H1 (cell line): ENCODE results near the gene MASTL. TPM values are rescaled to one million over a fixed set of nuclear protein-coding genes. Genes with fewer than 3 reads are reported as not detected.

ENCODE experiments used
- CTCF ChIA-PET: fragments of 300-600 bp; sonication (Branson Sonifier 250); formaldehyde crosslinking; loops from one replicate; lab custom pipeline; 2021; ENCODE audit not compliant: partially characterized antibody; lab: Charles Lee
- POLR2A ChIA-PET: fragments of 300-600 bp; sonication (Branson Sonifier 250); formaldehyde crosslinking; loops from one replicate; lab custom pipeline; 2021; ENCODE audit warnings: inconsistent platforms; ENCODE audit not compliant: partially characterized antibody; lab: Charles Lee
- DNase-seq, 2 experiments: peaks; one replicate each; pipeline versions ENCODE4 v3.0.0 to v3.0.0-alpha.2; 2010 to 2022; ENCODE audit warnings: low spot score in 2 of 2, low read depth in 1 of 2, mixed read lengths in 1 of 2
- FAIRE-seq: peaks from 2 replicates; lab custom pipeline; 2011; peaks lifted over from hg19 to GRCh38; lab: Jason Lieb, UNC
- H2AFZ ChIP-seq: 2 replicates; pipeline ENCODE4 v1.8.1; 2012; ENCODE audit warnings: low read length, inconsistent platforms
- H2AK5ac ChIP-seq: 2 replicates; pipeline ENCODE4 v1.6.1; 2013; ENCODE audit warnings: low read depth, low read length
- H2BK120ac ChIP-seq: replicated peaks from 2 replicates; pipeline ENCODE3; 2013; ENCODE audit warnings: low read depth, low read length, inconsistent platforms
- H2BK12ac ChIP-seq: 2 replicates; pipeline ENCODE4 v1.6.1; 2013; ENCODE audit warnings: low read depth, low read length
- H2BK15ac ChIP-seq: 2 replicates; pipeline ENCODE4 v1.6.1; 2013; ENCODE audit warnings: low read length
- H2BK20ac ChIP-seq: 2 replicates; pipeline ENCODE4 v1.6.1; 2013; ENCODE audit warnings: low read length
- H2BK5ac ChIP-seq: 2 replicates; pipeline ENCODE4 v1.6.1; 2013; ENCODE audit warnings: low read depth, low read length
- H3K14ac ChIP-seq: 2 replicates; pipeline ENCODE4 v1.6.1; 2013; ENCODE audit warnings: inconsistent platforms; ENCODE audit not compliant: insufficient read length
- H3K18ac ChIP-seq: 2 replicates; pipeline ENCODE4 v1.6.1; 2013; ENCODE audit warnings: low read length; ENCODE audit errors: extremely low read depth
- H3K23ac ChIP-seq: 2 replicates; pipeline ENCODE4 v1.6.1; 2013; ENCODE audit warnings: inconsistent platforms; ENCODE audit not compliant: insufficient read length
- H3K23me2 ChIP-seq: 2 replicates; pipeline ENCODE4 v1.6.1; 2013; ENCODE audit warnings: low read depth, low read length
- H3K27ac ChIP-seq: 2 replicates; pipeline ENCODE4 v1.6.1; 2011; ENCODE audit warnings: low read depth, low read length, inconsistent platforms
- H3K27me3 ChIP-seq, 4 experiments: replicated peaks in 1 of 4; 1 replicate in 1 of 4; 2 replicates in 3 of 4; pipeline versions ENCODE4 v1.6.1 to v1.8.1; 2011 to 2013; ENCODE audit warnings: low read length in 3 of 4, mild to moderate bottlenecking in 3 of 4, inconsistent platforms in 2 of 4, mixed read lengths in 2 of 4, moderate library complexity in 1 of 4; ENCODE audit not compliant: control insufficient read depth in 3 of 4, insufficient read depth in 3 of 4; ENCODE audit errors: extremely low read depth in 1 of 4
- H3K36me3 ChIP-seq, 4 experiments: 2 replicates each; pipeline versions ENCODE4 v1.6.1 to v1.8.1; 2011 to 2013; ENCODE audit warnings: mild to moderate bottlenecking in 4 of 4, low read length in 3 of 4, moderate library complexity in 2 of 4, control low read depth in 1 of 4, inconsistent platforms in 1 of 4; ENCODE audit not compliant: insufficient read depth in 4 of 4, control insufficient read depth in 2 of 4
- H3K4ac ChIP-seq: replicated peaks from 2 replicates; pipeline ENCODE3; 2013; ENCODE audit warnings: low read length, low read depth, mixed read lengths, inconsistent platforms; ENCODE audit not compliant: insufficient read length
- H3K4me1 ChIP-seq, 4 experiments: replicated peaks in 1 of 4; 1 replicate in 1 of 4; 2 replicates in 3 of 4; pipeline versions ENCODE4 v1.6.1 to v1.8.1; 2011 to 2013; ENCODE audit warnings: low read length in 3 of 4, inconsistent platforms in 2 of 4, mixed read lengths in 1 of 4; ENCODE audit not compliant: insufficient read depth in 4 of 4, control insufficient read depth in 3 of 4
- H3K4me2 ChIP-seq, 2 experiments: 2 replicates each; pipeline versions ENCODE4 v1.6.1 to v1.8.1; 2011 to 2013; ENCODE audit warnings: low read depth in 2 of 2, low read length in 2 of 2, control low read depth in 1 of 2, inconsistent platforms in 1 of 2, mild to moderate bottlenecking in 1 of 2; ENCODE audit not compliant: insufficient read depth in 1 of 2
- H3K4me3 ChIP-seq, 4 experiments: fragments of 200-600, 300-600 bp in 1 of 4; sonication (generic), shearing (Covaris generic), sonication (Bioruptor Twin) in 1 of 4; 2 replicates each; pipeline versions ENCODE4 v1.5.1 to v1.8.1; 2011 to 2016; ENCODE audit warnings: low read length in 4 of 4, low read depth in 3 of 4, control low read depth in 2 of 4, inconsistent platforms in 2 of 4, mild to moderate bottlenecking in 2 of 4, mixed read lengths in 1 of 4, moderate library complexity in 1 of 4; ENCODE audit not compliant: insufficient read depth in 2 of 4; ENCODE audit errors: extremely low read depth in 1 of 4
- H3K56ac ChIP-seq: replicated peaks from 2 replicates; pipeline ENCODE3; 2013; ENCODE audit warnings: low read depth, mild to moderate bottlenecking, mixed read lengths, low read length, inconsistent platforms; ENCODE audit not compliant: insufficient read length
- H3K79me1 ChIP-seq: 2 replicates; pipeline ENCODE4 v1.6.1; 2013; ENCODE audit warnings: low read depth, low read length, control low read depth
- H3K79me2 ChIP-seq, 2 experiments: 2 replicates each; pipeline versions ENCODE4 v1.6.1 to v1.8.1; 2012 to 2013; ENCODE audit warnings: low read length in 2 of 2, mild to moderate bottlenecking in 2 of 2, inconsistent platforms in 1 of 2; ENCODE audit not compliant: insufficient read depth in 2 of 2, control insufficient read depth in 1 of 2
- H3K9ac ChIP-seq, 4 experiments: replicated peaks in 1 of 4; 1 replicate in 1 of 4; 2 replicates in 3 of 4; pipeline versions ENCODE4 v1.6.1 to v1.8.1; 2011 to 2013; ENCODE audit warnings: low read depth in 3 of 4, low read length in 3 of 4, control low read depth in 2 of 4, mild to moderate bottlenecking in 2 of 4, moderate library complexity in 2 of 4, inconsistent platforms in 1 of 4; ENCODE audit errors: extremely low read depth in 1 of 4
- H3K9me3 ChIP-seq, 2 experiments: 2 replicates each; pipeline versions ENCODE4 v1.6.1 to v1.8.1; 2012 to 2013; ENCODE audit warnings: mild to moderate bottlenecking in 2 of 2, moderate library complexity in 2 of 2, control low read depth in 1 of 2, inconsistent platforms in 1 of 2, low read depth in 1 of 2, low read length in 1 of 2, mixed read lengths in 1 of 2; ENCODE audit not compliant: insufficient read depth in 2 of 2
- H4K20me1 ChIP-seq, 2 experiments: replicated peaks in 1 of 2; 2 replicates each; pipeline versions ENCODE3 to v1.8.1; 2011 to 2013; ENCODE audit warnings: inconsistent platforms in 2 of 2, low read length in 2 of 2, mild to moderate bottlenecking in 1 of 2; ENCODE audit not compliant: insufficient read depth in 2 of 2, control insufficient read depth in 1 of 2
- H4K5ac ChIP-seq: 2 replicates; pipeline ENCODE4 v1.6.1; 2013; ENCODE audit warnings: low read length, low read depth, mixed read lengths, inconsistent platforms; ENCODE audit not compliant: insufficient read length
- H4K8ac ChIP-seq: 2 replicates; pipeline ENCODE4 v1.8.0; 2013; ENCODE audit warnings: mild to moderate bottlenecking, moderate library complexity, low read length, inconsistent platforms; ENCODE audit not compliant: insufficient read depth; ENCODE audit errors: extremely low read depth
- H4K91ac ChIP-seq: replicated peaks from 2 replicates; pipeline ENCODE3; 2013; ENCODE audit warnings: low read length, mixed read lengths, inconsistent platforms; ENCODE audit not compliant: insufficient read length
- CBX5 ChIP-seq: fragments of 300-800, 300-1000 bp; sonication (generic); IDR thresholded peaks from 2 replicates; pipeline ENCODE4 v1.7.1; 2016; ENCODE audit warnings: antibody characterized with exemption, low read length, low read depth
- EZH2 ChIP-seq: fragments of 200-600 bp; sonication (generic); IDR thresholded peaks from 2 replicates; pipeline ENCODE4 v1.7.1; 2012; ENCODE audit warnings: low read depth, mild to moderate bottlenecking, moderate library complexity, low read length, inconsistent platforms; ENCODE audit not compliant: severe bottlenecking
- JUN ChIP-seq: IDR thresholded peaks from 2 replicates; pipeline ENCODE4 v1.6.1; 2011; ENCODE audit warnings: low read depth, mild to moderate bottlenecking, improper control_type of control experiment, low read length
- KDM5A ChIP-seq: fragments of 200-600 bp; IDR thresholded peaks from 2 replicates; pipeline ENCODE4 v1.7.1; 2012; ENCODE audit warnings: mild to moderate bottlenecking, low read length, inconsistent platforms, mixed read lengths
- PHF8 ChIP-seq: fragments of 200-600 bp; sonication (generic); conservative IDR thresholded peaks from 2 replicates; pipeline ENCODE4 v1.7.1; 2012; ENCODE audit warnings: low read depth, mild to moderate bottlenecking, inconsistent platforms, low read length, moderate library complexity
- RNF2 ChIP-seq: fragments of 200-900, 300-1000 bp; sonication (generic); IDR thresholded peaks from 2 replicates; pipeline ENCODE4 v1.7.1; 2016; ENCODE audit warnings: borderline replicate concordance, low read depth, mild to moderate bottlenecking, antibody characterized with exemption, low read length; ENCODE audit not compliant: poor library complexity, severe bottlenecking; ENCODE audit errors: missing control alignments
- SP1 ChIP-seq: IDR thresholded peaks from 2 replicates; pipeline ENCODE4 v1.6.1; 2011; ENCODE audit warnings: low read depth, low read length
- WGBS, 2 experiments: shearing (Covaris generic) in 1 of 2; methylation state at CpG; one replicate each; pipeline versions ENCODE4 v1.1.6 to v1.1.7; 2013 to 2015; ENCODE audit warnings: low lambda C conversion rate in 2 of 2, mixed read lengths in 2 of 2, inconsistent platforms in 1 of 2, low coverage in 1 of 2, missing lambda C conversion rate in 1 of 2; ENCODE audit not compliant: insufficient replicate concordance in 2 of 2, insufficient coverage in 1 of 2, insufficient read length in 1 of 2; ENCODE audit errors: extremely low coverage in 1 of 2, missing lambda C conversion rate in 1 of 2; 5-methylcytosine and 5-hydroxymethylcytosine counted together
- polyA plus RNA-seq, 7 experiments: library from polyadenylated mRNA; depleted of rRNA in 3 of 7; stranded (reverse) in 5 of 7; unstranded in 2 of 7; fragments of >200 nt in 5 of 7; fragments of 200-250 nt in 2 of 7; gene quantifications; 1 replicate in 5 of 7; 2 replicates in 1 of 7; 4 replicates in 1 of 7; pipeline versions ENCODE4 v1.2.1 to v1.2.3, GENCODE V29; 2011 to 2013; ENCODE audit warnings: missing spikeins in 2 of 7, mixed read lengths in 2 of 7
- total RNA-seq: library from RNA; stranded (reverse); fragmentation: NEBNext Ultra II Directional; extraction: Animal tissue kit (Norgen Biotek cat#: 25700); gene quantifications from 2 replicates; pipeline ENCODE4 v1.2.1, GENCODE V29; 2021
- TF ChIP-seq, protein P1 (sequence below): IDR thresholded peaks from 2 replicates; pipeline ENCODE4 v1.6.1; 2012; ENCODE audit warnings: inconsistent platforms
- TF ChIP-seq, protein P2 (sequence below), 3 experiments: IDR thresholded peaks; 1 replicate in 2 of 3; 2 replicates in 1 of 3; pipeline versions ENCODE4 v1.5.1 to v1.6.1; 2011; ENCODE audit warnings: low read length in 3 of 3, mild to moderate bottlenecking in 3 of 3, inconsistent platforms in 2 of 3, low read depth in 1 of 3, moderate library complexity in 1 of 3; ENCODE audit not compliant: insufficient read depth in 1 of 3; ENCODE audit errors: control extremely low read depth in 1 of 3
- TF ChIP-seq, protein P3 (sequence below): IDR thresholded peaks from 2 replicates; pipeline ENCODE4 v1.6.1; 2012; ENCODE audit warnings: inconsistent platforms

Gene MASTL
- total and polyA plus RNA-seq, 2 of the 8 experiments (the other 6 are each of a cell fraction or from before 2014, with no cell fraction given) = 14.9 to 42.5 TPM

DNA sequence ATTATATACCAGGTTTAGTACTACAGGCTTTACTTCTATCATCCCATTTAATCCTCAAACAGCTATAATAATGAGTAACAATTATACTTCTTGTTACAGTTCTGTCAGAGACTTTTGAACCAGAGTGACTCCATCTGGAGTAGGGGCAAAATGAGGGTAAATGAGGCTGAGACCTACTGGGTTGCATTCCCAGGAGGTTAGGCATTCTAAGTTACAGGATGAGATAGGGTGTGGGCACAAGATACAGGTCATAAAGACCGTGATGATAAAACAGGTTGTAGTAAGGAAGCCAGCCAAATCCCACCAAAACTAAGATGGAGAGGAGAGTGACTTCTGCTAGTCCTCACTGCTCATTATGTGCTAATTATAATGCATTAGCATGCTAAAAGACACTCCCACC is 4.9 kb upstream of the MASTL start:
- H3K79me2 ChIP-seq = peaks cover 29 to 89% of the 10 kb centered on the region in 2 experiments
- peaks cover 0 to 5% (median 0%) of the 10 kb centered on the region in 4 experiments; a peak in 2 of 7 replicates for H3K4me1 ChIP-seq
- no peak overlapping the region for H4K8ac ChIP-seq
- no peak overlapping the region for H3K9ac ChIP-seq
- FAIRE-seq (no peak), DNase-seq (no peak)
- no peak overlapping the region for H3K18ac ChIP-seq
- H3K4me3 ChIP-seq = no peak overlapping the region
- no peak overlapping the region for H2BK12ac ChIP-seq
- no peak overlapping the region for H2AFZ ChIP-seq
- 100% methylated on average over 1 of the region's 1 CpG; no CpG with 5 or more reads in 1 of the 2 experiments for WGBS, 2 experiments
- no peaks in the 10 kb centered on the region for H3K27me3 ChIP-seq
- peaks cover 0 to 38% (median 16%) of the 10 kb centered on the region in 4 experiments; a peak in 6 of 8 replicates for H3K36me3 ChIP-seq
- H3K9me3 ChIP-seq = no peaks in the 10 kb centered on the region
- H2AK5ac ChIP-seq = no peak overlapping the region
- H4K91ac ChIP-seq = no peak overlapping the region
- H3K23me2 ChIP-seq = peaks cover 4% of the 10 kb centered on the region
- H4K5ac ChIP-seq = no peak overlapping the region
- H2BK120ac ChIP-seq = no peak overlapping the region
- no peak overlapping the region for H3K56ac ChIP-seq
- H4K20me1 ChIP-seq = peaks cover 7% of the 10 kb centered on the region in 2 experiments
- no peak overlapping the region for H3K23ac ChIP-seq
- H3K4ac ChIP-seq = no peak overlapping the region
- no peak overlapping the region for H2BK20ac ChIP-seq
- no peak overlapping the region for H3K14ac ChIP-seq
- peaks cover 5% of the 10 kb centered on the region for H3K79me1 ChIP-seq
- H2BK5ac ChIP-seq = no peak overlapping the region
- CTCF ChIA-PET = no interaction called here
- no peak overlapping the region; a peak in 1 of 4 replicates for H3K4me2 ChIP-seq
- no peak overlapping the region for H3K27ac ChIP-seq
- no peak overlapping the region for H2BK15ac ChIP-seq
- POLR2A ChIA-PET = interaction anchor here (0.6 to 0.8 kb wide), 4 partner anchors 21 to 50 kb away, joined by 3 read pairs; partner anchors contain the start of gene ANKRD26
- TF ChIP-seq PHF8 = no peak
- TF ChIP-seq, protein P1, sequence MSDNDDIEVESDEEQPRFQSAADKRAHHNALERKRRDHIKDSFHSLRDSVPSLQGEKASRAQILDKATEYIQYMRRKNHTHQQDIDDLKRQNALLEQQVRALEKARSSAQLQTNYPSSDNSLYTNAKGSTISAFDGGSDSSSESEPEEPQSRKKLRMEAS = no peak
- no peak for TF ChIP-seq JUN
- TF ChIP-seq KDM5A = no peak
- no peak for TF ChIP-seq SP1
- no peak for TF ChIP-seq CBX5
- TF ChIP-seq, protein P2, sequence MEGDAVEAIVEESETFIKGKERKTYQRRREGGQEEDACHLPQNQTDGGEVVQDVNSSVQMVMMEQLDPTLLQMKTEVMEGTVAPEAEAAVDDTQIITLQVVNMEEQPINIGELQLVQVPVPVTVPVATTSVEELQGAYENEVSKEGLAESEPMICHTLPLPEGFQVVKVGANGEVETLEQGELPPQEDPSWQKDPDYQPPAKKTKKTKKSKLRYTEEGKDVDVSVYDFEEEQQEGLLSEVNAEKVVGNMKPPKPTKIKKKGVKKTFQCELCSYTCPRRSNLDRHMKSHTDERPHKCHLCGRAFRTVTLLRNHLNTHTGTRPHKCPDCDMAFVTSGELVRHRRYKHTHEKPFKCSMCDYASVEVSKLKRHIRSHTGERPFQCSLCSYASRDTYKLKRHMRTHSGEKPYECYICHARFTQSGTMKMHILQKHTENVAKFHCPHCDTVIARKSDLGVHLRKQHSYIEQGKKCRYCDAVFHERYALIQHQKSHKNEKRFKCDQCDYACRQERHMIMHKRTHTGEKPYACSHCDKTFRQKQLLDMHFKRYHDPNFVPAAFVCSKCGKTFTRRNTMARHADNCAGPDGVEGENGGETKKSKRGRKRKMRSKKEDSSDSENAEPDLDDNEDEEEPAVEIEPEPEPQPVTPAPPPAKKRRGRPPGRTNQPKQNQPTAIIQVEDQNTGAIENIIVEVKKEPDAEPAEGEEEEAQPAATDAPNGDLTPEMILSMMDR (IDR thresholded peaks at IDR 0.05; ENCODE audit: control extremely low read depth in 1 of 3, insufficient read depth in 1 of 3, low read depth in 1 of 3, low read length in 3 of 3) = no peak
- TF ChIP-seq EZH2 = no peak
- no peak for TF ChIP-seq RNF2
- TF ChIP-seq, protein P3, sequence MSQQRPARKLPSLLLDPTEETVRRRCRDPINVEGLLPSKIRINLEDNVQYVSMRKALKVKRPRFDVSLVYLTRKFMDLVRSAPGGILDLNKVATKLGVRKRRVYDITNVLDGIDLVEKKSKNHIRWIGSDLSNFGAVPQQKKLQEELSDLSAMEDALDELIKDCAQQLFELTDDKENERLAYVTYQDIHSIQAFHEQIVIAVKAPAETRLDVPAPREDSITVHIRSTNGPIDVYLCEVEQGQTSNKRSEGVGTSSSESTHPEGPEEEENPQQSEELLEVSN = no peak
